ENCODE data around the gene RPS6KA1.

RPS6KA1 gene

DNA sequence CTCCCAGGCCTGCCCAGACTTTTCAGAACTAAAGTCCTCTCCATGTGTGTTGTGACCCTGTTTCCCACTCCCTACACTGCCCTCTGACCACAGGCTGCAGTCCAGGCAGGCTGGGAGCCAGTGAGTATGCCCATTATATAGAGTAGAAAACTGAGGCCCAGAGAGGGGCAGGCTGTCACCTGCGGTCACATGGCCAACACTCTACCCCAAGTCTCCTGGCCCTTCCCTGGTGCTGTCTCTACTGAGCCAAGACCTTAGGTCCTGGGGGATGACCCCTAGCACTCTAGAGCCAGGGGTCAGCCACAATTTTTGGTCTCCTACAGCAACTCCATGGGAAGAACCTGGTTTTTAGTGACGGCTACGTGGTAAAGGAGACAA, 30.8 kb downstream of the RPS6KA1 start:
- Mint-ChIP-seq H3K36me3 (ENCODE audit: low read depth) (peaks cover 17% of the 10 kb centered on the region), H3K9me3 (no peaks in the 10 kb centered on the region), H3K4me3 (no peak overlapping the region), H3K27ac (no peak overlapping the region), H3K4me1 (no peaks in the 10 kb centered on the region), H3K27me3 (ENCODE audit: low read depth) (no peaks in the 10 kb centered on the region)
- TF ChIP-seq, protein P1, sequence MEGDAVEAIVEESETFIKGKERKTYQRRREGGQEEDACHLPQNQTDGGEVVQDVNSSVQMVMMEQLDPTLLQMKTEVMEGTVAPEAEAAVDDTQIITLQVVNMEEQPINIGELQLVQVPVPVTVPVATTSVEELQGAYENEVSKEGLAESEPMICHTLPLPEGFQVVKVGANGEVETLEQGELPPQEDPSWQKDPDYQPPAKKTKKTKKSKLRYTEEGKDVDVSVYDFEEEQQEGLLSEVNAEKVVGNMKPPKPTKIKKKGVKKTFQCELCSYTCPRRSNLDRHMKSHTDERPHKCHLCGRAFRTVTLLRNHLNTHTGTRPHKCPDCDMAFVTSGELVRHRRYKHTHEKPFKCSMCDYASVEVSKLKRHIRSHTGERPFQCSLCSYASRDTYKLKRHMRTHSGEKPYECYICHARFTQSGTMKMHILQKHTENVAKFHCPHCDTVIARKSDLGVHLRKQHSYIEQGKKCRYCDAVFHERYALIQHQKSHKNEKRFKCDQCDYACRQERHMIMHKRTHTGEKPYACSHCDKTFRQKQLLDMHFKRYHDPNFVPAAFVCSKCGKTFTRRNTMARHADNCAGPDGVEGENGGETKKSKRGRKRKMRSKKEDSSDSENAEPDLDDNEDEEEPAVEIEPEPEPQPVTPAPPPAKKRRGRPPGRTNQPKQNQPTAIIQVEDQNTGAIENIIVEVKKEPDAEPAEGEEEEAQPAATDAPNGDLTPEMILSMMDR (IDR thresholded peaks at IDR 0.05; ENCODE audit: unreplicated experiment in 3 of 3): no peak

- no peaks in the 10 kb centered on the region for H3K9me3 Mint-ChIP-seq
- H3K4me3 Mint-ChIP-seq: no peak overlapping the region
- H3K4me1 Mint-ChIP-seq: no peaks in the 10 kb centered on the region
- TF ChIP-seq, protein P1 (IDR thresholded peaks at IDR 0.05; ENCODE audit: unreplicated experiment in 3 of 3): no peak
- no peaks in the 10 kb centered on the region for H3K27me3 Mint-ChIP-seq (ENCODE audit: low read depth)
- H3K36me3 Mint-ChIP-seq (ENCODE audit: low read depth): peaks cover 19% of the 10 kb centered on the region
- no peak overlapping the region for H3K27ac Mint-ChIP-seq
These were observed 40.7 kb downstream of the RPS6KA1 start for GRCh38 chr1:26570287-26570686.

DNA sequence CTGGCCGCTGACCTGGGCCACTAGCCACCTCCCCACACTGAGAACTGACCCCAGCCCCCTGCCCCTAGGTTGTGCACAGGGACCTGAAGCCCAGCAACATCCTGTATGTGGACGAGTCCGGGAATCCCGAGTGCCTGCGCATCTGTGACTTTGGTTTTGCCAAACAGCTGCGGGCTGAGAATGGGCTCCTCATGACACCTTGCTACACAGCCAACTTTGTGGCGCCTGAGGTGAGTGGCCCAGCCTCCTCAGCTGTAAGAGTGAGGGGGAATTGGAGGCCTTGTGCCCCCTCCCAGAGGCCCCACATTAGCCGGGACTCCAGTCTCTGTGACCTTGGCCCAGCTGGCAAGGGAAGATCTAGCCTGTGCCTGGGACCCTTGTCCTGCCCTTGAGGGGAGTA, 41.8 kb downstream of the RPS6KA1 start:
- peaks cover 19% of the 10 kb centered on the region for H3K36me3 Mint-ChIP-seq (ENCODE audit: low read depth)
- H3K27ac Mint-ChIP-seq: no peak overlapping the region
- no peaks in the 10 kb centered on the region for H3K9me3 Mint-ChIP-seq
- no peaks in the 10 kb centered on the region for H3K4me1 Mint-ChIP-seq
- no peak overlapping the region for H3K4me3 Mint-ChIP-seq
- H3K27me3 Mint-ChIP-seq (ENCODE audit: low read depth): no peaks in the 10 kb centered on the region
- TF ChIP-seq, protein P1 (IDR thresholded peaks at IDR 0.05; ENCODE audit: unreplicated experiment in 3 of 3): no peak

GRCh38 chr1:26574018-26574417, 44.5 kb downstream of the RPS6KA1 start:
- Mint-ChIP-seq H3K27me3 (ENCODE audit: low read depth) (peaks cover 1% of the 10 kb centered on the region), H3K27ac (no peak overlapping the region), H3K4me3 (no peak overlapping the region), H3K4me1 (no peaks in the 10 kb centered on the region), H3K9me3 (no peaks in the 10 kb centered on the region), H3K36me3 (ENCODE audit: low read depth) (peaks cover 15% of the 10 kb centered on the region)
- TF ChIP-seq, protein P1 (IDR thresholded peaks at IDR 0.05; ENCODE audit: unreplicated experiment in 3 of 3): no peak

DNA sequence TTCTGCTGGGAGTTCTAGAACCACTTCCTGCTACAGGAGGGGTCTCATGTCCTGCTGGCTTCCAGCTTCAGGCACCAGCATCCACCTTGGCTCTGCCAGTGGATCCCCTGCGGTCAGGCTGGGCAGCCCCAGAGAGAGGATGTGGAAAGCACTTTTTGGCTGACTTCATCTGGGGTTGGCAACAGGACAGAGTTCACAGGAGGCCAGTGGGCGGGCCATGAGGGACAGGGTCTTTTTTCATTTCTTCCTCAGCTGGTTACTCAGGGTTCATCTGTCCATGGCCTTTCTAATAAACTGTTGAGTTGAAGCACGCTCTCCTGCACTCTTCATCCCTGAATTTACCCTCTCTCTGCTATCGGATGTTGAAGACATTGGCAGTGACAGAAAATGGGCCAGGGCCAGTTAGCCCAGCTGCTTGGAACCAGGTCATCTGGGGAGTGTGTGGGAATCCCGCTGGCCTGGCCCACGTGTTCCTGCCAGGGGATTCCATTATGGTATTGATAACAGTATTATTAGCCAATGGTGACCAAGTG, 45.2 kb downstream of the RPS6KA1 start:
- H3K36me3 Mint-ChIP-seq (ENCODE audit: low read depth): peaks cover 9% of the 10 kb centered on the region
- H3K27me3 Mint-ChIP-seq (ENCODE audit: low read depth): peaks cover 9% of the 10 kb centered on the region
- H3K4me3 Mint-ChIP-seq: no peak overlapping the region
- no peaks in the 10 kb centered on the region for H3K4me1 Mint-ChIP-seq
- H3K27ac Mint-ChIP-seq: no peak overlapping the region
- H3K9me3 Mint-ChIP-seq: no peaks in the 10 kb centered on the region
- TF ChIP-seq, protein P1 (IDR thresholded peaks at IDR 0.05; ENCODE audit: unreplicated experiment in 3 of 3): no peak

DNA sequence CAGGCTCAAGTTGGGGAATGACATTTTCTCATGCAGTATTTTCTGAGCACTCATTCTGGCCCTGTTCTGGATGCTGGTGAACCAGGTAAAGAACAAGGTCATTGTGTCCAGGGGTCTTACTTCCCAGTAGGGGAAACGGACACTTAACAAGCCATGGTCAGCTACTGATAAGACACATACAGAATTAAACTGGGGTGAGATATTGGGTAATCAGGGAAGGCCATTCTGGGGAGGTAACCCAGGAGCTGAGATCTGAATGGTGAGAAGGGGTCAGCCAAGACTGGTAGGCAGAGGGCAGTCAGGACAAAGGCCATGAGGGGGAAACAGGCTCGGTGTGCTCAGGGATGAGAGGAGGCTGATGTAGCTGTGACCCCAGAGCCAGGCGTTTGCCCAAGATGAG, 45.8 kb downstream of the RPS6KA1 start:
- no peak overlapping the region for H3K27ac Mint-ChIP-seq
- TF ChIP-seq, protein P1 (IDR thresholded peaks at IDR 0.05; ENCODE audit: unreplicated experiment in 3 of 3): no peak

More for the DNA sequence above, 45.8 kb downstream of the RPS6KA1 start:
- no peaks in the 10 kb centered on the region for H3K4me1 Mint-ChIP-seq
- H3K36me3 Mint-ChIP-seq (ENCODE audit: low read depth): peaks cover 9% of the 10 kb centered on the region
- H3K9me3 Mint-ChIP-seq: no peaks in the 10 kb centered on the region
- no peak overlapping the region for H3K4me3 Mint-ChIP-seq
- peaks cover 12% of the 10 kb centered on the region for H3K27me3 Mint-ChIP-seq (ENCODE audit: low read depth)
